ENCODE data around the gene MRPL36. TPM values are rescaled to one million over a fixed set of nuclear protein-coding genes. Genes with fewer than 3 reads are reported as not detected.

The MRPL36 gene
- total RNA-seq (2014; rRNA removed; shearing (Covaris generic)) (47.5 and 79.9 TPM in 2 replicates), polyA plus RNA-seq (2016; fragmentation: Nextera tagmentation; extraction: Ambion mirVana) (143 and 149 TPM in 2 replicates)
- long read RNA-seq, transcript MRPL36-204 (2 exons, 686 nt): major isoform, 18 of 33 reads
- long read RNA-seq, transcript MRPL36-202 (2 exons, 610 nt): minor isoform, 10 of 33 reads
- long read RNA-seq, partial matches to known transcripts: 2 of 33 reads
- long read RNA-seq, other reads (novel, unspliced or antisense): 3 of 33 reads

- Mint-ChIP-seq H3K27me3 (ENCODE audit: insufficient read depth, low read depth, poor library complexity) (peaks cover 9% of the 10 kb centered on the region), H3K27ac (peak within 1 kb of the TSS; percentile 99), H3K9me3 (no peaks in the 10 kb centered on the region), H3K36me3 (ENCODE audit: low read depth) (peaks cover 57% of the 10 kb centered on the region), H3K4me1 (peaks cover 22% of the 10 kb centered on the region), H3K4me3 (peak within 1 kb of the TSS; percentile 98)
- Histone ChIP-seq H2AFZ (peak within 1 kb of the TSS; percentile 57), H3K4me2 (peak within 1 kb of the TSS; percentile 98), H3K79me2 (replicated peaks; ENCODE audit: insufficient read depth) (peaks cover 53% of the 10 kb centered on the region), H3K36me3 (ENCODE audit: insufficient read depth) (peaks cover 29% of the 10 kb centered on the region), H4K20me1 (replicated peaks; ENCODE audit: insufficient read depth) (peaks cover 7% of the 10 kb centered on the region), H3K4me3 (peak within 1 kb of the TSS; percentile 78), H3K27me3 (ENCODE audit: insufficient read depth) (no peaks in the 10 kb centered on the region), H3K27ac (ENCODE audit: low read depth) (peak within 1 kb of the TSS; percentile 89), H3K9me2 (ENCODE audit: insufficient read depth) (no peaks in the 10 kb centered on the region), H3F3A (replicated peaks; ENCODE audit: low read depth) (no peaks in the 10 kb centered on the region), H3K4me1 (ENCODE audit: insufficient read depth) (peaks cover 7% of the 10 kb centered on the region)
- peak; percentile 84 for TF ChIP-seq POLR2AphosphoS5 (IDR thresholded peaks at IDR 0.05; ENCODE audit: low read depth)
- peak; percentile 76 for TF ChIP-seq CREB1 (CRISPR knock-in tag; IDR thresholded peaks at IDR 0.05; ENCODE audit: low read depth)
- peak; percentile 75 for TF ChIP-seq ETS1 (IDR thresholded peaks at IDR 0.05)
- TF ChIP-seq CTCF (conservative IDR thresholded peaks at IDR 0.05; ENCODE audit: low read depth in 2 of 2): no peak
- no peak for TF ChIP-seq ZNF114 (CRISPR knock-in tag; IDR thresholded peaks at IDR 0.05)
- ATAC-seq (peak; percentile 66), DNase-seq (ENCODE audit: low spot score) (peak; percentile 92)
Observed at GRCh38 chr5:1799602-1800471, at the start of gene MRPL36. Gene MRPL36, minus strand, starts transcription at chr5:1799837. Its CDS starts 902 bp downstream, at chr5:1798935.

GRCh38 chr5:1847611-1848010 is 48.0 kb upstream of the MRPL36 start:
- Histone ChIP-seq H2AFZ (no peak overlapping the region), H3K79me2 (replicated peaks; ENCODE audit: insufficient read depth) (no peaks in the 10 kb centered on the region), H3K9me2 (ENCODE audit: insufficient read depth) (0 out of 2 replicates have a peak, but pooled peaks cover 3% of the 10 kb centered on the region), H3K4me1 (ENCODE audit: insufficient read depth) (no peaks in the 10 kb centered on the region; the same call in 1 of the 2 replicates), H3K27ac (ENCODE audit: low read depth) (no peak overlapping the region), H3K4me3 (no peak overlapping the region), H3F3A (replicated peaks; ENCODE audit: low read depth) (no peaks in the 10 kb centered on the region), H4K20me1 (replicated peaks; ENCODE audit: insufficient read depth) (no peaks in the 10 kb centered on the region), H3K4me2 (no peak overlapping the region), H3K36me3 (ENCODE audit: insufficient read depth) (no peaks in the 10 kb centered on the region), H3K27me3 (ENCODE audit: insufficient read depth) (peaks cover 36% of the 10 kb centered on the region)
- Mint-ChIP-seq H3K27ac (no peak overlapping the region), H3K4me3 (no peak overlapping the region), H3K4me1 (peaks cover 17% of the 10 kb centered on the region), H3K27me3 (ENCODE audit: insufficient read depth, low read depth, poor library complexity) (peaks cover 51% of the 10 kb centered on the region), H3K36me3 (ENCODE audit: low read depth) (no peaks in the 10 kb centered on the region), H3K9me3 (no peaks in the 10 kb centered on the region)
- ATAC-seq (no peak), DNase-seq (ENCODE audit: low spot score) (no peak)
- TF ChIP-seq NANOG (IDR thresholded peaks at IDR 0.05; ENCODE audit: borderline replicate concordance): no peak
- TF ChIP-seq CTCF (conservative IDR thresholded peaks at IDR 0.05; ENCODE audit: low read depth in 2 of 2): no peak
- no peak for TF ChIP-seq POLR2AphosphoS5 (IDR thresholded peaks at IDR 0.05; ENCODE audit: low read depth)
- no peak for TF ChIP-seq STAT1 (IDR thresholded peaks at IDR 0.05; ENCODE audit: unreplicated experiment)
- TF ChIP-seq EZH2 (IDR thresholded peaks at IDR 0.05; ENCODE audit: low read depth, unreplicated experiment): no peak
- TF ChIP-seq EZH2phosphoT487 (IDR thresholded peaks at IDR 0.05; ENCODE audit: unreplicated experiment): no peak
- no peak for TF ChIP-seq CREB1 (CRISPR knock-in tag; IDR thresholded peaks at IDR 0.05; ENCODE audit: low read depth)
- no peak for TF ChIP-seq JUNB (IDR thresholded peaks at IDR 0.05; ENCODE audit: unreplicated experiment)
- no peak for TF ChIP-seq REST (IDR thresholded peaks at IDR 0.05; ENCODE audit: unreplicated experiment)
- no peak for TF ChIP-seq ZNF114 (CRISPR knock-in tag; IDR thresholded peaks at IDR 0.05)

All from GM23338 (cell line).